HFFc6 (cell line): ENCODE measurements around the gene FCHO1. TPM values are rescaled to one million over a fixed set of nuclear protein-coding genes. Genes with fewer than 3 reads are reported as not detected.

ENCODE experiments used
- DNase-seq: peaks from one replicate; pipeline ENCODE4 v3.0.0-alpha.2; 2018
- H3K27ac Mint-ChIP-seq: 2 replicates; pipeline ENCODE4 v1.8.0; 2020; ENCODE audit warnings: mild to moderate bottlenecking, mixed read lengths
- H3K27me3 Mint-ChIP-seq: 2 replicates; pipeline ENCODE4 v1.8.0; 2021; ENCODE audit warnings: mild to moderate bottlenecking, moderate library complexity, mixed read lengths; ENCODE audit not compliant: insufficient read depth
- H3K36me3 Mint-ChIP-seq: 2 replicates; pipeline ENCODE4 v1.8.0; 2021; ENCODE audit warnings: low read depth, mixed read lengths
- H3K4me1 Mint-ChIP-seq: 2 replicates; pipeline ENCODE4 v1.8.0; 2020; ENCODE audit warnings: low read depth, mixed read lengths
- H3K4me3 Mint-ChIP-seq: 2 replicates; pipeline ENCODE4 v1.8.0; 2020; ENCODE audit warnings: mild to moderate bottlenecking, moderate library complexity, mixed read lengths
- H3K9me3 Mint-ChIP-seq: 2 replicates; pipeline ENCODE4 v1.8.0; 2020; ENCODE audit warnings: mild to moderate bottlenecking, mixed read lengths
- CTCF ChIP-seq: fragments of 200-600 bp; sonication (generic); IDR thresholded peaks from 2 replicates; pipeline ENCODE4 v1.5.0; 2021; ENCODE audit warnings: antibody characterized with exemption, mild to moderate bottlenecking
- total RNA-seq, 6 experiments: library from RNA; stranded (reverse); fragmentation: NEBNext Ultra II Directional; extraction: Animal tissue kit (Norgen Biotek cat#: 25700); gene quantifications; 2 replicates in 1 of 6; 3 replicates in 5 of 6; pipeline ENCODE4 v1.2.3, GENCODE V29; 2021

Gene FCHO1
- total RNA-seq, 6 experiments from 2014 or later: 0.31 to 1.1 (median 0.40) TPM

- TF ChIP-seq CTCF: no peak
- Mint-ChIP-seq H3K4me3 (no peak overlapping the region), H3K27ac (no peak overlapping the region)
Observed at GRCh38 chr19:17824339-17824738, 73.1 kb downstream of the FCHO1 start.

GRCh38 chr19:17826508-17827056 is 75.3 kb downstream of the FCHO1 start:
- no peak for TF ChIP-seq CTCF
- H3K4me1 Mint-ChIP-seq: no peaks in the 10 kb centered on the region
- H3K27ac Mint-ChIP-seq: no peak overlapping the region

More at GRCh38 chr19:17824339-17824738, 73.1 kb downstream of the FCHO1 start:
- no peak for DNase-seq
- Mint-ChIP-seq H3K4me1 (no peaks in the 10 kb centered on the region), H3K36me3 (no peaks in the 10 kb centered on the region), H3K27me3 (peaks cover 28% of the 10 kb centered on the region), H3K9me3 (no peaks in the 10 kb centered on the region)

GRCh38 chr19:17829855-17830566 is 78.7 kb downstream of the FCHO1 start:
- Mint-ChIP-seq H3K4me1 (no peaks in the 10 kb centered on the region), H3K36me3 (no peaks in the 10 kb centered on the region), H3K9me3 (no peaks in the 10 kb centered on the region), H3K4me3 (no peak overlapping the region), H3K27ac (no peak overlapping the region), H3K27me3 (peaks cover 15% of the 10 kb centered on the region)
- no peak for TF ChIP-seq CTCF
- no peak for DNase-seq

More at GRCh38 chr19:17826508-17827056, 75.3 kb downstream of the FCHO1 start:
- Mint-ChIP-seq H3K36me3 (no peaks in the 10 kb centered on the region), H3K4me3 (no peak overlapping the region), H3K27me3 (peaks cover 27% of the 10 kb centered on the region), H3K9me3 (no peaks in the 10 kb centered on the region)
- no peak for DNase-seq

GRCh38 chr19:17830567-17831418 is 79.5 kb downstream of the FCHO1 start:
- TF ChIP-seq CTCF: no peak
- Mint-ChIP-seq H3K27ac (no peak overlapping the region), H3K36me3 (no peaks in the 10 kb centered on the region), H3K4me3 (no peak overlapping the region), H3K27me3 (peaks cover 12% of the 10 kb centered on the region), H3K4me1 (no peaks in the 10 kb centered on the region), H3K9me3 (no peaks in the 10 kb centered on the region)
- peak; percentile 5 for DNase-seq

GRCh38 chr19:17831419-17831888 is 80.2 kb downstream of the FCHO1 start:
- Mint-ChIP-seq H3K27me3 (peaks cover 14% of the 10 kb centered on the region), H3K9me3 (no peaks in the 10 kb centered on the region), H3K27ac (no peak overlapping the region), H3K4me1 (no peaks in the 10 kb centered on the region), H3K36me3 (no peaks in the 10 kb centered on the region), H3K4me3 (no peak overlapping the region)
- no peak for TF ChIP-seq CTCF
- DNase-seq: no peak
